ENCODE results near the gene CHCHD3. TPM values are rescaled to one million over a fixed set of nuclear protein-coding genes. Genes with fewer than 3 reads are reported as not detected.

Gene CHCHD3
- total and polyA plus RNA-seq, 4 donors: 25.5 to 37.8 (median 31.8) TPM

DNA sequence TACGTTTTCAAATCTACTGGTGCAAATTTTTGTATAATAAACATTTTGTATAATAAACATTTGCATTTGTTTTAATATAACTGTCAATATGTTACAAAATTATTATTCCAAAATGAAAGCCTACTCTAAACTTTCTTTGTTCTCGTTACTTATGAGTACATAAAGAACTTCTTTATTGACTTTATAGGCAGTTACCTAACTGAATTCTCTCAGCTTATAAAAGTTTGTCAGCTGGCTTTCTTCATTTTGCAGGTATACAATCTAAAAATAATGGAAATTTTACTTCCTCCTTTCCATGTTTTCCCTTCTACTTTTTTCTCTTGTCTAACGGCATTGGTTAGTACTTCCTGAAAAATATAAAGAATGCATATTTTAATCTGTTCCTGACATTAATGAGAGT, 137.1 kb downstream of the CHCHD3 start:
- Histone ChIP-seq H3K4me3 (ENCODE audit: low read depth in 1 of 3, low read length in 3 of 3) (no peak overlapping the region), H3K27me3 (ENCODE audit: control insufficient read depth in 4 of 4, insufficient read depth in 4 of 4, low read length in 3 of 4) (no peaks in the 10 kb centered on the region), H3K9ac (ENCODE audit: low read depth in 1 of 2, low read length in 2 of 2) (no peak overlapping the region), H3K9me3 (ENCODE audit: control insufficient read depth in 4 of 4, low read length in 3 of 4) (no peaks in the 10 kb centered on the region), H3K4me1 (ENCODE audit: control insufficient read depth in 4 of 4, insufficient read depth in 4 of 4, low read length in 3 of 4) (no peaks in the 10 kb centered on the region), H3K36me3 (ENCODE audit: control insufficient read depth in 4 of 4, insufficient read depth in 3 of 4, low read depth in 1 of 4, low read length in 3 of 4) (peaks cover 0 to 2% (median 0%) of the 10 kb centered on the region in 4 donors), H3K27ac (ENCODE audit: low read depth in 1 of 2, low read length in 2 of 2) (no peak overlapping the region)
- TF ChIP-seq FOXA1 (IDR thresholded peaks at IDR 0.05) (no peak), ZBTB33 (IDR thresholded peaks at IDR 0.05) (no peak), RAD21 (IDR thresholded peaks at IDR 0.05) (no peak), SP1 (IDR thresholded peaks at IDR 0.05) (no peak), FOXA2 (IDR thresholded peaks at IDR 0.05) (no peak), GABPA (IDR thresholded peaks at IDR 0.05 in 1 of 2, conservative IDR thresholded peaks at IDR 0.05 in 1 of 2) (no peak), HNF4A (conservative IDR thresholded peaks at IDR 0.05) (no peak), JUND (IDR thresholded peaks at IDR 0.05) (no peak), CTCF (IDR thresholded peaks at IDR 0.05; ENCODE audit: low read depth, low read length, missing input control) (no peak)
- no peak for DNase-seq (ENCODE audit: low spot score)
- WGBS: 88% methylated on average over 3 of the region's 3 CpGs

GRCh38 chr7:132943645-132944044, 138.2 kb downstream of the CHCHD3 start:
- no peak overlapping the region for H3K9ac ChIP-seq (ENCODE audit: low read depth in 1 of 2, low read length in 2 of 2)
- no peak overlapping the region for H3K27ac ChIP-seq (ENCODE audit: low read depth in 1 of 2, low read length in 2 of 2)
- no peak for TF ChIP-seq CTCF (IDR thresholded peaks at IDR 0.05; ENCODE audit: low read depth, low read length, missing input control)
- TF ChIP-seq HNF4A (conservative IDR thresholded peaks at IDR 0.05): no peak
- no peak for TF ChIP-seq FOXA2 (IDR thresholded peaks at IDR 0.05)
- no peak for TF ChIP-seq NR2F2 (IDR thresholded peaks at IDR 0.05)
- TF ChIP-seq ZBTB33 (IDR thresholded peaks at IDR 0.05): no peak
- no peak for TF ChIP-seq EGR1 (IDR thresholded peaks at IDR 0.05; ENCODE audit: low read depth in 2 of 2)
- TF ChIP-seq HNF4G (IDR thresholded peaks at IDR 0.05): no peak
- TF ChIP-seq GABPA (IDR thresholded peaks at IDR 0.05 in 1 of 2, conservative IDR thresholded peaks at IDR 0.05 in 1 of 2): no peak
- no peaks in the 10 kb centered on the region for H3K9me3 ChIP-seq (ENCODE audit: control insufficient read depth in 4 of 4, low read length in 3 of 4)
- WGBS: 94% methylated on average over 1 of the region's 1 CpG
- H3K36me3 ChIP-seq (ENCODE audit: control insufficient read depth in 4 of 4, insufficient read depth in 3 of 4, low read depth in 1 of 4, low read length in 3 of 4): no peaks in the 10 kb centered on the region
- H3K4me3 ChIP-seq (ENCODE audit: low read depth in 1 of 3, low read length in 3 of 3): no peak overlapping the region
- H3K4me1 ChIP-seq (ENCODE audit: control insufficient read depth in 4 of 4, insufficient read depth in 4 of 4, low read length in 3 of 4): no peaks in the 10 kb centered on the region
- no peaks in the 10 kb centered on the region for H3K27me3 ChIP-seq (ENCODE audit: control insufficient read depth in 4 of 4, insufficient read depth in 4 of 4, low read length in 3 of 4)
- DNase-seq (ENCODE audit: low spot score): no peak

Measured in liver (tissue), 9 donors.